ENCODE data around the gene GYPC.

GYPC gene

GRCh38 chr2:126736133-126736874, 80.3 kb downstream of the GYPC start:
- DNase-seq: no peak

DNA sequence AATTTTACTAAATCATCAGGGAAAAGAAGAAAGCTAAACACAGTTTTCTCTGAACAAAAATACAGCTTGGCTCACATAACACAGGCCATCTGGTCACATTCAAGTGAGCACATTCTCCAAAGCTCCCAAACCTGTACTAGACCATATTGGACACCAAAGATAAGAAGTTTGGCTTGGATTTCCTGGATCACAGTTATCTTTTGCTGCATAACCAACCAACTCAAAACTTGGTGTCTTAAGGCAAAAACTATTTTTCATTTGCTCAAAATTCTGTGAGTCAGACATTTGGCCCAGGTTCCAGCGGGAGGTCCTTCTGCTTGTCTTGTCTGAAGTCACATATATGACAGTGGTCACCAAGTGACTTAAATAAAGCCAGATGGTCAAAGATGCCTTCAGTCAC, 83.2 kb downstream of the GYPC start:
- no peak for DNase-seq

- no peak for DNase-seq
Observed at GRCh38 chr2:126744640-126745039, 88.7 kb downstream of the GYPC start.

All from RPMI8226 (cell line).